Tibial nerve (tissue), 3 donors: Measurements from ENCODE around the gene OVOL2.

Source experiments
- POLR2A ChIP-seq, 2 donors: fragments of 450-650 bp; IDR thresholded peaks; one replicate each; pipeline ENCODE4 v1.6.1; 2017; ENCODE audit warnings: antibody characterized with exemption in 2 of 2, mild to moderate bottlenecking in 2 of 2, moderate library complexity in 2 of 2
- TF ChIP-seq, protein P1 (sequence below), 5 experiments: fragments of 200-600 bp in 3 of 5; fragments of 450-650 bp in 2 of 5; sonication (generic) in 3 of 5; IDR thresholded peaks; one replicate each; pipeline ENCODE4 v1.5.1; 2016 to 2019; ENCODE audit warnings: antibody characterized with exemption in 5 of 5, mild to moderate bottlenecking in 3 of 5, moderate library complexity in 2 of 5

DNA sequence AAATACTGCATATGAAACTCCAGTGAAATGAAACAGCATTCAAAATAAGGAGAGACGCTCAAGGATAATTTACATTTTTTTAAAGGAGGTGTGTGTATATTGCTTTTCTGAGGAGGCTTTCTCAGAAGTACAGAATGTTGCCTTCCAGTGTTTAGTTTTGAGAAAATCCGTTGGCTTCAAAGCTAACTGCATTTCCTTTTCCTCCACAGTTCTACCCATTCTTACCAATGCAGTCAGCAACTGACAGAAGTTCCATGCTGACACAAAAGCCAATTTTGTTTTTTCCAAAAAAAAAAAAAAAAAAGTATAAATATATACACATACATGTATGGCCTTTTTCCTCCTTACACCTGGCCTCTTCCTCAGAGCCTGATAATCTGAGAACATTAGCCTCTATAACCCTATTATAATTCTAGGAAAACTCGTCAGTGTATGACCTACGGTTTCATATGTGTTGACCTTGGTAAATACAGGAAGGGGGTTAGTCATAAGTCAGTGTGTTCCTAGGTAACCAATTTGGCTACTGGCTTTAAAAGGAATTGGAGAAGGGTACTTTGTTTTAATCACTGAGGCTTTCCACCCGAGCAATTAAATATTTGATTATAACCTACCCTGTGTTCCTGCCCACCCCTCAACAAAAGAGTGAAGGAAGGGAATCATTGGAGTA, 64.7 kb downstream of the OVOL2 start:
- TF ChIP-seq, protein P1, sequence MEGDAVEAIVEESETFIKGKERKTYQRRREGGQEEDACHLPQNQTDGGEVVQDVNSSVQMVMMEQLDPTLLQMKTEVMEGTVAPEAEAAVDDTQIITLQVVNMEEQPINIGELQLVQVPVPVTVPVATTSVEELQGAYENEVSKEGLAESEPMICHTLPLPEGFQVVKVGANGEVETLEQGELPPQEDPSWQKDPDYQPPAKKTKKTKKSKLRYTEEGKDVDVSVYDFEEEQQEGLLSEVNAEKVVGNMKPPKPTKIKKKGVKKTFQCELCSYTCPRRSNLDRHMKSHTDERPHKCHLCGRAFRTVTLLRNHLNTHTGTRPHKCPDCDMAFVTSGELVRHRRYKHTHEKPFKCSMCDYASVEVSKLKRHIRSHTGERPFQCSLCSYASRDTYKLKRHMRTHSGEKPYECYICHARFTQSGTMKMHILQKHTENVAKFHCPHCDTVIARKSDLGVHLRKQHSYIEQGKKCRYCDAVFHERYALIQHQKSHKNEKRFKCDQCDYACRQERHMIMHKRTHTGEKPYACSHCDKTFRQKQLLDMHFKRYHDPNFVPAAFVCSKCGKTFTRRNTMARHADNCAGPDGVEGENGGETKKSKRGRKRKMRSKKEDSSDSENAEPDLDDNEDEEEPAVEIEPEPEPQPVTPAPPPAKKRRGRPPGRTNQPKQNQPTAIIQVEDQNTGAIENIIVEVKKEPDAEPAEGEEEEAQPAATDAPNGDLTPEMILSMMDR (IDR thresholded peaks at IDR 0.05) = no peak
- TF ChIP-seq POLR2A (IDR thresholded peaks at IDR 0.05) = no peak
